H9 (cell line): ENCODE measurements around the gene PSMD6. TPM values are rescaled to one million over a fixed set of nuclear protein-coding genes. Genes with fewer than 3 reads are reported as not detected.

Experiments used
- DNase-seq: peaks from one replicate; pipeline ENCODE4 v3.0.0-alpha.2; 2017
- H2AFZ ChIP-seq: one replicate; pipeline ENCODE4 v1.6.1; 2013; ENCODE audit warnings: mild to moderate bottlenecking, low read length, control low read depth, moderate library complexity
- H2AK5ac ChIP-seq: 2 replicates; pipeline ENCODE4 v1.6.1; 2013; ENCODE audit warnings: low read length, control low read depth, mixed read lengths; ENCODE audit not compliant: insufficient read length
- H2BK120ac ChIP-seq: one replicate; pipeline ENCODE4 v1.6.1; 2013; ENCODE audit warnings: low read depth, mild to moderate bottlenecking, low read length, control low read depth, inconsistent platforms; ENCODE audit not compliant: poor library complexity, severe bottlenecking
- H2BK12ac ChIP-seq: 2 replicates; pipeline ENCODE4 v1.6.1; 2013; ENCODE audit warnings: low read length, control low read depth, mixed read lengths, low read depth; ENCODE audit not compliant: insufficient read length
- H2BK15ac ChIP-seq: 2 replicates; pipeline ENCODE4 v1.6.1; 2013; ENCODE audit warnings: low read depth, low read length, control low read depth
- H2BK20ac ChIP-seq: one replicate; pipeline ENCODE4 v1.6.1; 2013; ENCODE audit warnings: low read depth, mild to moderate bottlenecking, low read length, control low read depth, inconsistent platforms; ENCODE audit not compliant: poor library complexity, severe bottlenecking
- H2BK5ac ChIP-seq: 2 replicates; pipeline ENCODE4 v1.6.1; 2013; ENCODE audit warnings: low read length, control low read depth, mixed read lengths; ENCODE audit not compliant: insufficient read length
- H3K14ac ChIP-seq: 2 replicates; pipeline ENCODE4 v1.6.1; 2013; ENCODE audit warnings: low read length, control low read depth; ENCODE audit not compliant: insufficient read depth
- H3K18ac ChIP-seq: 2 replicates; pipeline ENCODE4 v1.6.1; 2013; ENCODE audit warnings: low read depth, mild to moderate bottlenecking, mixed read lengths, low read length, control low read depth; ENCODE audit not compliant: insufficient read length
- H3K23ac ChIP-seq: 2 replicates; pipeline ENCODE4 v1.6.1; 2013; ENCODE audit warnings: low read length, control low read depth, mixed read lengths, low read depth; ENCODE audit not compliant: insufficient read length
- H3K23me2 ChIP-seq: 2 replicates; pipeline ENCODE4 v1.6.1; 2013; ENCODE audit warnings: low read depth, mild to moderate bottlenecking, mixed read lengths, low read length, control low read depth; ENCODE audit not compliant: insufficient read length, poor library complexity, severe bottlenecking
- H3K27ac ChIP-seq: 2 replicates; pipeline ENCODE4 v1.5.1; 2013; ENCODE audit warnings: low read length, control low read depth, mixed read lengths, low read depth; ENCODE audit not compliant: insufficient read length
- H3K27me3 ChIP-seq: 2 replicates; pipeline ENCODE4 v1.6.1; 2013; ENCODE audit warnings: low read length, control low read depth, inconsistent platforms; ENCODE audit not compliant: insufficient read depth
- H3K4ac ChIP-seq: 2 replicates; pipeline ENCODE4 v1.6.1; 2013; ENCODE audit warnings: low read depth, mild to moderate bottlenecking, control low read depth, inconsistent platforms, low read length, moderate library complexity
- H3K4me1 ChIP-seq: 2 replicates; pipeline ENCODE4 v1.6.1; 2013; ENCODE audit warnings: low read length, control low read depth, inconsistent platforms; ENCODE audit not compliant: insufficient read depth
- H3K4me2 ChIP-seq: 2 replicates; pipeline ENCODE4 v1.6.1; 2013; ENCODE audit warnings: low read length, control low read depth, mixed read lengths; ENCODE audit not compliant: insufficient read length, insufficient read depth
- H3K56ac ChIP-seq: 2 replicates; pipeline ENCODE4 v1.6.1; 2013; ENCODE audit warnings: low read depth, mild to moderate bottlenecking, mixed read lengths, low read length, control low read depth; ENCODE audit not compliant: insufficient read length
- H3K79me1 ChIP-seq: 2 replicates; pipeline ENCODE4 v1.6.1; 2013; ENCODE audit warnings: low read depth, mild to moderate bottlenecking, moderate library complexity, low read length, control low read depth, inconsistent platforms; ENCODE audit not compliant: insufficient read depth, poor library complexity, severe bottlenecking
- H3K79me2 ChIP-seq: 2 replicates; pipeline ENCODE4 v1.6.1; 2013; ENCODE audit warnings: low read length, control low read depth, inconsistent platforms; ENCODE audit not compliant: insufficient read depth
- H3K9ac ChIP-seq: 2 replicates; pipeline ENCODE4 v1.6.1; 2013; ENCODE audit warnings: low read length, control low read depth, mixed read lengths; ENCODE audit not compliant: insufficient read length; ENCODE audit errors: extremely low read depth
- H3K9me3 ChIP-seq: one replicate; pipeline ENCODE4 v1.6.1; 2013; ENCODE audit warnings: low read depth, low read length, inconsistent platforms; ENCODE audit not compliant: control insufficient read depth
- H3T11ph ChIP-seq: one replicate; pipeline ENCODE4 v1.6.1; 2013; ENCODE audit warnings: mild to moderate bottlenecking, low read length, control low read depth, inconsistent platforms
- H4K20me1 ChIP-seq: one replicate; pipeline ENCODE4 v1.6.1; 2013; ENCODE audit not compliant: control insufficient read depth, insufficient read length, insufficient read depth
- H4K5ac ChIP-seq: 2 replicates; pipeline ENCODE4 v1.6.1; 2013; ENCODE audit warnings: low read depth, mild to moderate bottlenecking, mixed read lengths, low read length, control low read depth; ENCODE audit not compliant: insufficient read length
- H4K8ac ChIP-seq: replicated peaks from 2 replicates; pipeline ENCODE4 v1.6.1; 2013; ENCODE audit warnings: low read length, control low read depth, mixed read lengths, low read depth; ENCODE audit not compliant: insufficient read length
- H4K91ac ChIP-seq: 2 replicates; pipeline ENCODE4 v1.6.1; 2013; ENCODE audit warnings: low read depth, mild to moderate bottlenecking, moderate library complexity, mixed read lengths, low read length, control low read depth; ENCODE audit not compliant: insufficient read length
- H3K27ac Mint-ChIP-seq, 3 experiments: 2 replicates in 2 of 3; 3 replicates in 1 of 3; pipeline ENCODE4 v1.8.0; 2020 to 2021; ENCODE audit warnings: mixed read lengths in 3 of 3, mild to moderate bottlenecking in 1 of 3, moderate library complexity in 1 of 3
- H3K27me3 Mint-ChIP-seq: 2 replicates; pipeline ENCODE4 v1.8.0; 2021; ENCODE audit warnings: low read depth, mild to moderate bottlenecking, moderate library complexity, mixed read lengths
- H3K36me3 Mint-ChIP-seq, 3 experiments: 2 replicates in 2 of 3; 3 replicates in 1 of 3; pipeline ENCODE4 v1.8.0; 2020 to 2021; ENCODE audit warnings: low read depth in 3 of 3, mixed read lengths in 3 of 3; ENCODE audit not compliant: insufficient read depth in 1 of 3
- H3K4me1 Mint-ChIP-seq, 2 experiments: 2 replicates each; pipeline ENCODE4 v1.8.0; 2020; ENCODE audit warnings: mixed read lengths in 2 of 2
- H3K4me3 Mint-ChIP-seq, 2 experiments: 2 replicates in 1 of 2; 3 replicates in 1 of 2; pipeline ENCODE4 v1.8.0; 2020 to 2021; ENCODE audit warnings: mild to moderate bottlenecking in 2 of 2, mixed read lengths in 2 of 2, moderate library complexity in 1 of 2
- H3K9me3 Mint-ChIP-seq, 2 experiments: 2 replicates in 1 of 2; 3 replicates in 1 of 2; pipeline ENCODE4 v1.8.0; 2020; ENCODE audit warnings: mild to moderate bottlenecking in 2 of 2, mixed read lengths in 2 of 2, moderate library complexity in 1 of 2
- CTCF ChIP-seq: fragments of 200-600 bp; sonication (generic); conservative IDR thresholded peaks from 3 replicates; pipeline ENCODE4 v1.8.0; 2021; ENCODE audit warnings: antibody characterized with exemption, mild to moderate bottlenecking
- WGBS: extraction: QIAGEN DNeasy Blood & Tissue Kit; methylation state at CpG from one replicate; pipeline ENCODE4 v1.1.7; 2013; ENCODE audit warnings: missing lambda C conversion rate, low lambda C conversion rate, mixed read lengths; ENCODE audit not compliant: insufficient read length; ENCODE audit errors: extremely low coverage; 5-methylcytosine and 5-hydroxymethylcytosine counted together
- total RNA-seq: library from RNA; stranded (reverse); gene quantifications from 2 replicates; pipeline ENCODE4 v1.2.1, GENCODE V29; 2021

The PSMD6 gene
- total RNA-seq, 1 experiment from 2014 or later = 112 TPM

DNA sequence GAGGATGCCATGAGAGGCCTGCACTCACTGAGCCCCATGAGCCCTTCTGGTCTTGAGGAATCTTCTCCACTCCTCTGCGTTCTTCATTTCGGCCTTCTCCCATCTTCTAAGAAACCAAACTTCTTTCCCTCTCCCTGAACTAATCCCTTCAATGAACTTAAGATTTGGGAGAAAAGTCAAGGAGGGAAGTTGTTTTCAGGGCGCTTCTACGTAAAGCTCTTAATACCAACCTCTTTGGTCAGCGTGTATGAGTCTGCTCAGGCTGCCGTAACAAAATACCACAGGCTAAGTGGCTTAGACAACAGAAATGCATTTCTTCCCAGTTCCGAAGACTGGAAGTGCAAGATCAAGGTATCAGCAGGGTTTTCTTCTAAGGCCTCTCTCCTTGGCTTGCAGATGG lies 13.8 kb upstream of the PSMD6 start:
- Histone ChIP-seq H3K9ac (no peak overlapping the region), H3K79me2 (no peaks in the 10 kb centered on the region), H3K56ac (no peak overlapping the region), H2BK20ac (no peak overlapping the region), H2AFZ (no peak overlapping the region), H3K4me2 (no peak overlapping the region), H3K14ac (no peak overlapping the region), H2BK15ac (no peak overlapping the region), H3T11ph (no peak overlapping the region), H3K27me3 (no peaks in the 10 kb centered on the region), H3K79me1 (no peaks in the 10 kb centered on the region), H3K27ac (no peak overlapping the region), H3K23me2 (no peaks in the 10 kb centered on the region), H2BK5ac (no peak overlapping the region), H2AK5ac (no peak overlapping the region), H3K9me3 (no peaks in the 10 kb centered on the region), H3K23ac (no peak overlapping the region), H4K8ac (no peak overlapping the region), H3K18ac (no peak overlapping the region), H3K4me1 (no peaks in the 10 kb centered on the region), H2BK12ac (no peak overlapping the region), H4K91ac (no peak overlapping the region), H3K4ac (no peak overlapping the region), H4K20me1 (no peaks in the 10 kb centered on the region), H2BK120ac (no peak overlapping the region), H4K5ac (no peak overlapping the region)
- no peak overlapping the region for H3K27ac Mint-ChIP-seq
- H3K4me1 Mint-ChIP-seq = peaks cover 1 to 2% of the 10 kb centered on the region in 2 experiments; a peak in 3 of 4 replicates
- H3K27me3 Mint-ChIP-seq = peaks cover 4% of the 10 kb centered on the region
- no peak overlapping the region for H3K4me3 Mint-ChIP-seq
- WGBS = no CpG with 5 or more reads among the region's 7 CpGs
- no peaks in the 10 kb centered on the region for H3K9me3 Mint-ChIP-seq
- H3K36me3 Mint-ChIP-seq = no peaks in the 10 kb centered on the region
- TF ChIP-seq CTCF = no peak
- DNase-seq = no peak
